Testis (tissue), 2 donors: ENCODE measurements around the gene PRIMPOL.

ENCODE experiments used
- POLR2A ChIP-seq: fragments of 450-650 bp; IDR thresholded peaks from one replicate; pipeline ENCODE4 v1.6.1; 2017; ENCODE audit warnings: antibody characterized with exemption, mild to moderate bottlenecking, moderate library complexity
- TF ChIP-seq, protein P1 (sequence below), 3 experiments: fragments of 450-650 bp in 2 of 3; fragments of 200-600 bp in 1 of 3; sonication (generic) in 1 of 3; IDR thresholded peaks; one replicate each; pipeline ENCODE4 v1.5.1; 2016 to 2019; ENCODE audit warnings: antibody characterized with exemption in 3 of 3, mild to moderate bottlenecking in 2 of 3, moderate library complexity in 1 of 3

DNA sequence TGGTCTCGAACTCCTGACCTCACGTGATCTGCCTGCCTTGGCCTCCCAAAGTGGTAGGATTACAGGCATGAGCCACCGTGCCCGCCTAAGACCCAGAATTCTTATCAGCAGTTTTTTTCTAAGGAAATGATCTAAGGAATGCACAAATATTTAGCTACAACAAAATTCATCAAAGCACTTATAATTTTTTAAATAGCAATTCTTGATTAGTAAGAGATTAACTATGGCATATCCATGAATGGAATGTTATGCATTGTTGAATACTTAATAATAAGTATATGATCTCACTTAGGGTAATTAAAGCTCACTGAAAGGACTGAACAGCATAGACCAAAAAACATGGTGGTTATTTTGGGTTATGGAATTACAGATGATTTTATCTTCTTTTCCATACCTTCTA, 66.0 kb downstream of the PRIMPOL start:
- TF ChIP-seq, protein P1, sequence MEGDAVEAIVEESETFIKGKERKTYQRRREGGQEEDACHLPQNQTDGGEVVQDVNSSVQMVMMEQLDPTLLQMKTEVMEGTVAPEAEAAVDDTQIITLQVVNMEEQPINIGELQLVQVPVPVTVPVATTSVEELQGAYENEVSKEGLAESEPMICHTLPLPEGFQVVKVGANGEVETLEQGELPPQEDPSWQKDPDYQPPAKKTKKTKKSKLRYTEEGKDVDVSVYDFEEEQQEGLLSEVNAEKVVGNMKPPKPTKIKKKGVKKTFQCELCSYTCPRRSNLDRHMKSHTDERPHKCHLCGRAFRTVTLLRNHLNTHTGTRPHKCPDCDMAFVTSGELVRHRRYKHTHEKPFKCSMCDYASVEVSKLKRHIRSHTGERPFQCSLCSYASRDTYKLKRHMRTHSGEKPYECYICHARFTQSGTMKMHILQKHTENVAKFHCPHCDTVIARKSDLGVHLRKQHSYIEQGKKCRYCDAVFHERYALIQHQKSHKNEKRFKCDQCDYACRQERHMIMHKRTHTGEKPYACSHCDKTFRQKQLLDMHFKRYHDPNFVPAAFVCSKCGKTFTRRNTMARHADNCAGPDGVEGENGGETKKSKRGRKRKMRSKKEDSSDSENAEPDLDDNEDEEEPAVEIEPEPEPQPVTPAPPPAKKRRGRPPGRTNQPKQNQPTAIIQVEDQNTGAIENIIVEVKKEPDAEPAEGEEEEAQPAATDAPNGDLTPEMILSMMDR (IDR thresholded peaks at IDR 0.05): no peak
- TF ChIP-seq POLR2A: no peak
